ENCODE data around the gene PSMG4.

PSMG4 gene

DNA sequence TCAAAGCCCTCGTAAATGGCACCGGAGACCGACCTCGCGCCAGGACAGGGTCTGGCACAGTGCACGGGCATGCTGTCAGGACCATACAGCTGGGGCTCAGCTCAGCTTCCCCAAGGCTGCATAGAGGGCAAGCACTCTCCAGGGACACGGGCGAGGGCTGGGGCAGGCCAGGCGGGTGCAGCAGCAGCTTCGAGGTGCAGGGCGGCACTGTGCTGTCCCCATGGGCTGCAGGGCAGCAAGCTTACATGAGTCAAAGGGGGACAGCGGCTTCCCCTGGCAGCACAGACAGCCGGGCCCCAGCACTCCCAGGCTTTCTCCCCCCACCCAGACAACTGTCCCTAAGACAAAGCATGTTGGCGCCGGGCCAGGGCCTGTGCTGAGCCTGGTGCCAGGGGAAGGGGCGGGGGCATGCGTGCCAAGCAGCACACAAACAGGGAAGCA, 25.7 kb downstream of the PSMG4 start:
- no peak overlapping the region for H3K4me3 ChIP-seq (ENCODE audit: low read depth, low read length)
- no peak for DNase-seq (ENCODE audit: low read depth)
- TF ChIP-seq, protein P1, sequence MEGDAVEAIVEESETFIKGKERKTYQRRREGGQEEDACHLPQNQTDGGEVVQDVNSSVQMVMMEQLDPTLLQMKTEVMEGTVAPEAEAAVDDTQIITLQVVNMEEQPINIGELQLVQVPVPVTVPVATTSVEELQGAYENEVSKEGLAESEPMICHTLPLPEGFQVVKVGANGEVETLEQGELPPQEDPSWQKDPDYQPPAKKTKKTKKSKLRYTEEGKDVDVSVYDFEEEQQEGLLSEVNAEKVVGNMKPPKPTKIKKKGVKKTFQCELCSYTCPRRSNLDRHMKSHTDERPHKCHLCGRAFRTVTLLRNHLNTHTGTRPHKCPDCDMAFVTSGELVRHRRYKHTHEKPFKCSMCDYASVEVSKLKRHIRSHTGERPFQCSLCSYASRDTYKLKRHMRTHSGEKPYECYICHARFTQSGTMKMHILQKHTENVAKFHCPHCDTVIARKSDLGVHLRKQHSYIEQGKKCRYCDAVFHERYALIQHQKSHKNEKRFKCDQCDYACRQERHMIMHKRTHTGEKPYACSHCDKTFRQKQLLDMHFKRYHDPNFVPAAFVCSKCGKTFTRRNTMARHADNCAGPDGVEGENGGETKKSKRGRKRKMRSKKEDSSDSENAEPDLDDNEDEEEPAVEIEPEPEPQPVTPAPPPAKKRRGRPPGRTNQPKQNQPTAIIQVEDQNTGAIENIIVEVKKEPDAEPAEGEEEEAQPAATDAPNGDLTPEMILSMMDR (IDR thresholded peaks at IDR 0.05; ENCODE audit: control insufficient read depth, extremely low read depth, insufficient read depth), result no peak

DNA sequence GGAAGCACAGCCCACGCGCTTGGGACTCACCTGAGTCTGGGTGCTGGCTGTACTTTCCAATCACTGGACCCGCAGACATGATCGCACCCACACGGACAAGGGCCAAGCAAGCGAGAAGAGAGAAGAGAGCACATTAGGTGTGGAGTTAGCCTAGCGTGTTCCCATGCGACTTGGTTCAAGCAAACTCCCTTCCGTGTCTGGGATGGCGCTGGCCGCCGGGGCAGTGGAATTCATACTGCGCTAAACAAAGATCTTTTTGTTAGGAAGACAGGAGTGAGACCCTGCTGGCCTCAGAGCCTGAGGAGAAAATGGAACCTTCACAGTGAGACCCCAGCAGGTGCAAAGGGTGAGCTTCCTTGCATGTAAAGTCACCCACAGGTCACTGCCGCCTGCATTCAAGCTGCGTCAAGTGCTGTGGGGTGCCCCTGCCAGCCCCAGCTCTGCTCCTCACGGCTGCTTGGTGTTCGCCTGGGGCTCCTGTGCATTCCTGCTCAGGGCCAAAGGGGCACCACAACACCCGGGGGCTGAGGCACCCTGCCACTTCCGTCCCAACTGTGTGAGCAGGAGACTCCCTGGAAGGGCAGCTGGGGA, 26.4 kb downstream of the PSMG4 start:
- H3K4me3 ChIP-seq (ENCODE audit: low read depth, low read length), result no peak overlapping the region
- TF ChIP-seq, protein P1 (IDR thresholded peaks at IDR 0.05; ENCODE audit: control insufficient read depth, extremely low read depth, insufficient read depth), result no peak
- DNase-seq (ENCODE audit: low read depth), result no peak

DNA sequence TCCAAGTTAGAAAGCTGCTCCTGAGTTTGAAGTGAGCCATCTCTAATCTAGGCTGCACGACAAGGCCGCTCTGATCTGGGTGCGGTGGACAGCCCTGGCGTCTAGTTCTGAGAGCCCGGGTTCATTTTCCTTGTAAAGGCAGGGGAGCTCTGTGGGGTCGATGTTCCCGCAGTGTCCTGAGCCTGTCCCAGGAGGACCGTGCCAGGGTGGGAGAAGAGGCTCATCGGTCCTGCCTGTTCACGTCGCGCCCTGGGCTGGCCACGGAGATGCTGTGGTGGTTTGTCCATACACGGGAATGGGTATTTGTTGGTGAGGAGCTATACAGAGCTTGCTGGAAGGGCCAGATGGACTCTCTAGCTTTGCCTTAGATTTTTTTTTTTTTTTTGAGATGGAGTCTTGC, 27.0 kb downstream of the PSMG4 start:
- TF ChIP-seq, protein P1 (IDR thresholded peaks at IDR 0.05; ENCODE audit: control insufficient read depth, extremely low read depth, insufficient read depth), result no peak
- H3K4me3 ChIP-seq (ENCODE audit: low read depth, low read length), result no peak overlapping the region
- no peak for DNase-seq (ENCODE audit: low read depth)

DNA sequence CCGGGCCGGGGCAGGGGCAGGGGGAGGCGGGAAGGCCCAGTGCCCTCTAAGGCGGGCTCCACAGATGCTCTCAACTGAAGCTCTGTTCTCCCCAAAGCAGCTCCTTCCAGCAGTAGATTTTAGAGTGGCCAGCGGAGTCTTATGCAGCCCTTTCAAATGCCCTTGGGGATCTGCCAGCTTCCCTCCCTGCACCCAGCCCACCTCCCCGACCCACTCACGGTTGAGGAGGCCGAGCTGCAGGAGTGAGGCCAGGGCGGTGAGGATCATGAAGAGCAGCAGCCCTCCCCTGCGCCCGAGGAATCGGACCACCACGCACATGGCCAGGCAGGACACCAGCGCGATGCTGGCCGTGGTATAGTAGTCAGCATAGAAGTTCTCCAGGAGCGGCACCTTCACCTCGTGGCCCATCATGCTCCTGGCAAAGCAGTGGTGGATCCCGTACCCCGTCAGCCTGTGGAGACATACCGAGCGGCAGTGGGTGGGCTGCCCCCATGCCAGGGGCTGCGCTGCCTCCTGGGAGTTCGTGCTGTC, 28.0 kb downstream of the PSMG4 start:
- TF ChIP-seq, protein P1 (IDR thresholded peaks at IDR 0.05; ENCODE audit: control insufficient read depth, extremely low read depth, insufficient read depth), result no peak
- H3K4me3 ChIP-seq (ENCODE audit: low read depth, low read length), result no peak overlapping the region
- no peak for DNase-seq (ENCODE audit: low read depth)

DNA sequence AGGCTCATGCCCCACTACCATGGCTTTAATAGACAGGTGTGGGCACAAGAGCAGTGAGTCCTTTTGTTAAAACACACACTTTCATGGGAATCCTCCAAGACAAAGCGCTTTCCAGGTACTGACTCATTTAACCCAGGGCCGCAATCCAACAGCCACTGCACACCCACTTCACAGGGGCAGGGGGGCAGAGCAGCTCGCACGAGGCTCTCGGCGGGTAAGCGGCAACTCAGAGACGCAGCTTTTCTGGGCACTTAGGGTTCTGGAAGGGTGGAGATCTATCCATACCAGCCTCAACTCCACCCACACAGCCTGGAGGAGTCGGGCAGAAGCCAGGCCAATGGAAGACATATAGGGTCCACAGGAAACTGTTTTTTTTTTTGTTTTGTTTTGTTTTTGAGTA, 28.6 kb downstream of the PSMG4 start:
- TF ChIP-seq, protein P1 (IDR thresholded peaks at IDR 0.05; ENCODE audit: control insufficient read depth, extremely low read depth, insufficient read depth), result no peak
- H3K4me3 ChIP-seq (ENCODE audit: low read depth, low read length), result no peak overlapping the region
- DNase-seq (ENCODE audit: low read depth), result no peak

DNA sequence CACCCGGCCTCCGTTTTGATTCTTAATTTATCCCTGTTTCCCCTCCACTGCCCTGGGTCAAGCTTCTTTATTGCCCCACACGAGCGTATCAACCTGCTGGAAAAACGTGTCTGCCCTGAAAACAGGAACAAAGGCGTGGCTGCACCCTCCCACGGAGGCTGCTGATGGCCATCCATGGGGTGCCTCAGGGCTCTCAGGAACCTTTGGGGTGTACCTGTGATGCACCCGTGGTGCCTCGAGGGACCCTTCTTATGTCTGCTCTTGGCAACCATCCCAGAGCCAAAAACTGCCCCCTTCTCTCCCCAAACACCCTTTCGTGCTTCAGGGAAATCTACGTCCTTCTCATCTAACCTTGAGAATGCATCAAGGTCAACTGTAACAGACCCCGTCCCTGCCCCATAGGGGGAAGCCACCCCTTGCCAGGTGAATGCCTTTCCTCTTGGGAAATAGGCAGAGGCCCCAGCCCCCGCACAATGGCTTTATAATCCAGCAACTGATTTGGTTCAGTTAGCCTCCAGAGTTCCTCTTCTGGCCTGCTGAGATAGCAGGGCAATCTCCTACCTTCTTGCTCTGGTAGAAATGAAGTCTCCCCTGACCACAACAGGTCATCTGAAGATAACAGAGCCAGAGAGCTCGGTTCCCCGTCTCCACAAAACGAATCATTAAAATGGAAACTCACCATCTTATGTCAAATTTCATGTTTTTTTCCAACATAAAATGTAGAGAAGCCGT, 29.4 kb downstream of the PSMG4 start:
- no peak for DNase-seq (ENCODE audit: low read depth)
- no peak overlapping the region for H3K4me3 ChIP-seq (ENCODE audit: low read depth, low read length)
- TF ChIP-seq, protein P1 (IDR thresholded peaks at IDR 0.05; ENCODE audit: control insufficient read depth, extremely low read depth, insufficient read depth), result no peak

All from LNCaP clone FGC (cell line).